ENCODE results near the gene STARD13. TPM values are rescaled to one million over a fixed set of nuclear protein-coding genes. Genes with fewer than 3 reads are reported as not detected.
A peak's percentile ranks its signal among the peaks of the same experiment; 100 is the strongest.

Gene STARD13
- total RNA-seq, 1 donor from 2014 or later = 36.4 TPM

DNA sequence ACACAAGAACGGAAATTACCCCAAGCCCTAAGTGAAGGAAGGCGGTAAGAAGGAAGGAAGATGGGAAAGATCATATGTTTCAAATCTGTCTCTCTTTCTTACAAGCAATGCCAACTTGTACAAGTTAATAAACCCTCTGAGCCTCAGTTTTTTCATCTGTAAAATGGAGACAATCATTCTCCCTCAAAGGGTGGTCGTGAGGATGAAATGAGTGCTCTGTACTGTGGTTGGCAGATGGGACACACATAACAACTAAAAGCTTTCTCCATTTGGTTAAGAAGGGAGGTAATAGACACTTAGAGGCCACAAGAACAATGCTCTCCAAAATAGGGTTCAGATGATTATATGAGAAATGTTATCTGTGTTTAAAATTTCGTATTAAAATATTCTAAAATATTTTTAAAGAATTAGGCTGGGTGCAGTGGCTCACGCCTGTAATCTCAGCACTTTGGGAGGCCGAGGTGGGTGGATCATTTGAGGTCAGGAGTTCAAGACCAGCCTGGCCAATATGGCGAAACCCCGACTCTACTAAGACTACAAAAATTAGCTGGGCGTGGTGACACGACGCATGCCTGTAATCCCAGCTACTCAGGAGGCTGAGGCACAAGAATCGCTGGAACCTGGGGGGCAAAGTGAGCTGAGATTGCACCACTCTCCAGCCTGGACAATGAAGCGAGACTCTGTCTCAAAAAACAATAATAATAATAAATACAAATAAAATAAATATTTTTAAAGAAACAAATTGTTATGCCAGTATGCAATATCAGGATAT lies 89.7 kb downstream of the STARD13 start:
- no peak for ATAC-seq (ENCODE audit: poor library complexity)
- no peak for DNase-seq
- intact Hi-C loops (cut with DNase I) = no loop called here

DNA sequence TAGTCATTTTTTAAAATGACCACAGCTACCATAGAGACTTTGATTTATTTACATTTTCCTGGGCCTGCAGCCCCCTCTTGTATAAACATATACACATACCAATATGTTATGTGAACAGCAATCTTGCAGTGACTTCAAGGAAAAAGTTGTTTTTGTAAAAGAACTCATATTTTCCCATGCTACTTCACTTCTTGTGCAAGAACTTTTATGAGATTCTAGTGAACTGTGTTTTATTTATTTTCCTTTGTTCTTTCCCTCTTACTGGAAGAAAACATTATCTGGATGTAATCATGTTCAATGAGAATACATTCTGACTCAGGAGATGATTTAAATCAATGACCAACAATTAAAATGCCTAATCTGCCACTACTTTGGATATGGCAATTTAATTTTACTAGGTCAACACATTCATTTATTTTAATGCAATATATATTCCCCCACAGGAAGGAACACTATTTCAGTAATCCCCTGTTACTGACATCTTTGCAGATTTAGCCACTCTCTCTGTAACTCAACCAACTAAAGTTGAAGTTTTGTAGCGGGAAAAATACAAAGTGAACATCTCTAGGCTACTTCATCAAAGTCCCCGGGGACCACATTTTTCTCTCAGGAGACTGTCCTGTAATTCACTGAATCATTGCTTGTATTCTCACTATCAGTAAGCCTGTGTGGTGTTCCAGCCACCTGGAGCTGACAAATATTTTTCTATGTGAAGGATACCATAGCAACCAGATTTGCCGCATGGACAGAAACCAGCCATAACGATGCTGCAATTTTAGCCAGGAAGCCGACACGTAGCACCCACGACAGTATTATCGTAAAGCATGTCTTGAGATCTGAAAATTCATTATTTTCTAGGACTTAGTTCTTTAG lies 90.5 kb downstream of the STARD13 start:
- DNase-seq (no peak), ATAC-seq (ENCODE audit: poor library complexity) (peak; percentile 72)
- intact Hi-C loops (cut with DNase I) = no loop called here

DNA sequence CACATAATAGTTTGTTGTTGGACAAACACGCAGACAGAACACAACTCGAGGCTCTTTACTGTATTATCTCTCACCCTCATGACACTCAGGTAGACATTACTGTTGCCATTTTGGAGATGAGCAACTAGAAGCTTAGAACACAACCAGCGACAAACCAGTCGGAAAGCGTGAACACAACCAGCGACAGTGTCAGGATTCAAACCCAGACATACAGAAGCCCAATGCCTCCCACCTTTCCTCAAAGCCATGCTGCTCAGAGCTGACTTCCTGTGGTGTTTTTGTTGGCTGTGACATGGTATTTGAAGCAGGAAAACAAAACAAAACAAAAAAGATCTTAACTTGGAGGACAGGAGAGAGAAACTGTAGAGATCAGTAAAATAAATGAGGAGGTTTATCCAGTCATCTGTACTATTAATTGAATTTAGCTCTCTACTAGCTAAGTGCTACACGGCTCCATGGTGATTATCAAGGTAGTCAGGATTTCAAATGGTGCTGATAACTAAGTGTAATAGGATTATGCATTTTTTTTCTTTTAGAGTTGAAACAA lies 92.1 kb downstream of the STARD13 start:
- DNase-seq (no peak), ATAC-seq (ENCODE audit: poor library complexity) (peak; percentile 27)
- intact Hi-C loops (cut with DNase I) = no loop called here

DNA sequence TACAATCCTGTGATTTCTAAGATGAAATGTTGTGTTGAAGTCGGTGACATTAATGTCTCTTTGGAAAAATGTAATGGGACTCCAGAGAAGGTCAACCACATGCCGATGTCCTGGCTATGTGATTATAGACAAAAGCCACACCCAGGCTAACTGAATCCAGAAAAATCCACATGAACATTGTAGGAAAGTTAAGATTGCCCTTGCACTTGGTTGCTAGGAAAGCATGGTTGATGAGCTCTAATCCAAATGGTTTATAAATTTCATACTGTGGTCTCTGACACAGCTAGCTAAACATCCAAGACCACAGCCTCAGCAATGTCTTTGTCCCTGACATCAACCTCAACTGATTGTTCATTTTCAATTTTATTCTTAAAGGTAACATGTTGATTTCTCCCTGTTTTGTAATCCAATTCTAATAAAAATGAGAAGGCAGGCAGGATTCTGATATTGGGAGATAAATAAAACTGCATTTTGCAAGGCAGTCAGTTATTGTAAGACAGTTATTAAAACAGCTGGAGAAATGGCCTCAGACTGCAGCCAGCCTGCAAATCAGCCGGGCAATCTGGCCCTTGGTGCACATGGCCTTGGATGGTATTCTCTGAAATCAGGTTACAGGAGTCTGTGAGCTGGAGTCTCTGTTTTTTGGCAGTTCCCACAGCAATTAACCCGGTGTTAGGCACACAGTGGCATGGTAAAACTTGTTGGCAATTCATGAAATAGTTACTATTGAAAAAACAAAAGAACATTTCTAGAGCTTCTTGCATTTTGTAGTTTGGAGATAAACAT lies 93.9 kb downstream of the STARD13 start:
- ATAC-seq (ENCODE audit: poor library complexity) = no peak

DNA sequence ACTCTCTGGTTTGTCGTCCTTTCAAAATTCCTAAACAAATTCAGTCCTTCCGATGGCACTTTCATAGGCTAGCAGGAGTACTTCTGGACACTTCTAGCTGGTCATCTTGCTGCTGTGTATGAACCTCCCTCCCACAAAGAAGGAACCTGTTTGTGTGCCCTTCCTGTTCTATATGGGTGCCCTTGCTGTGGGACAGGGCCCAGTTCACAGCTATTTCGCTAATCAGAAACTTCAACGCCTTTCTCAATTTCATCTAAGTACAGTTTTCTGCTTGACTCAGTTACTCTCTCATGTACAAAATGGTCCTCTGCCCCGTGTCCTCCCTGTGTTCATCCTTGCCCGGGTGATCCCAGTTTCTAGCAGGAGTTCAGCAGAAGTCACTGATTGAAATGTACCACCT lies 96.1 kb downstream of the STARD13 start:
- intact Hi-C loops (cut with DNase I) = no loop called here
- DNase-seq (no peak), ATAC-seq (ENCODE audit: poor library complexity) (no peak)

More for the DNA sequence above, 93.9 kb downstream of the STARD13 start:
- no peak for DNase-seq
- intact Hi-C loops (cut with DNase I) = no loop called here

DNA sequence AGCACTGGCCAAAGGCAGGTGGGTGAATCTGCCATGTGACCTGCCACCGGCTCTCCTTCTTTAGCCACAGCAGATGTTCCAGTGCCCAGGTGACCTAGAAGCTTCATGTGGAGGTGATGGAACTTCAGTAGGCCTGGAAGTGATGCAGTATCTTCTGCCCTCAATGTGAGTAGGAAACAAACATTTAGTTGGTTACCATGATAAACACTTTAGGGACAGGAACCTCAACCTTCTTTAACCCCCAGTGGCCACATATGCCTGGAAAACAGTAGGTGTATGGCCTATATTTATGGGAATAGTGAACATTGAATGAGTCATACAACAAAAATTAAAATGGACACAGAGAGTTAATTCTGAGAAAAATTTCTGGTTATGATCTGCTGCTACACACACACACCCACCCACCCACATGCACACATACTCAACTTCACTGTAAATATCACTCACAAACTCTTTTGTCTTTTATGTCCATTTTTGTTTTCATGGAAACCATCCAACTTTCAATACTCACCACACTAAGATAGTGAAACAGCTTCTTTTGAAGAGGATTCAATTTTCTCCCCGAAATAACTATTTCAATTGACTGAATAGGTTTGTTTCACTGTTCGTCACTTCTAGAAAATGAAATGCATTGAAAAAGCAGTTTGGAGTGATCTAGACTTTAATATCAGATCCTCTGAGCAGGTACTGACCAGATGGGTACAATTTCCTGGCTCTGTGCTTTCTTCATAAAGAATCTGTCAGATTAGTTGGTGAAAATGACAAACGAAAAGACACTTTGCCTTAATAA lies 97.3 kb downstream of the STARD13 start:
- DNase-seq (no peak), ATAC-seq (ENCODE audit: poor library complexity) (no peak)
- intact Hi-C loops (cut with DNase I) = no loop called here

DNA sequence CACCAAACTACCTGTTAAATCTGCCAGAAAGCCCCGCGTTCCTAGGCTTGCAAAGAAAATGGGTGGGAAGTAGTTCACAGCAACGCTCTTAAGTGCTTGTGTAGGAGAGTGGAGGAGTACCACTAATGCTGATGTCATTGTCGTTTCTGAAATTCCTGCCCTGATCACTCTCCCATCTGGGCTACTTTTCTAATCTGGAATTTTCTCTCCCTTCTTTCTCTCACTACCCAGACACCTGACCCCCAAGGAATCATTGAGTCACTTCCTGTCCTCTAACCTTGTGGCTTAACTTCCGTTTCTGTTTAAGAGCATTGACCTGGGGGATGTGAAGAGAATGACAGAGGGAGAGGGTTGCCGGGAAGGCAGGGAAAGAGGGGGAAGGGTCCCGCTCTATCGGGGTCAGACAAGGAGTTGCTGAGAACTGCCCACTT lies 98.7 kb downstream of the STARD13 start:
- DNase-seq (no peak), ATAC-seq (ENCODE audit: poor library complexity) (no peak)
- intact Hi-C loops (cut with DNase I) = no loop called here

DNA sequence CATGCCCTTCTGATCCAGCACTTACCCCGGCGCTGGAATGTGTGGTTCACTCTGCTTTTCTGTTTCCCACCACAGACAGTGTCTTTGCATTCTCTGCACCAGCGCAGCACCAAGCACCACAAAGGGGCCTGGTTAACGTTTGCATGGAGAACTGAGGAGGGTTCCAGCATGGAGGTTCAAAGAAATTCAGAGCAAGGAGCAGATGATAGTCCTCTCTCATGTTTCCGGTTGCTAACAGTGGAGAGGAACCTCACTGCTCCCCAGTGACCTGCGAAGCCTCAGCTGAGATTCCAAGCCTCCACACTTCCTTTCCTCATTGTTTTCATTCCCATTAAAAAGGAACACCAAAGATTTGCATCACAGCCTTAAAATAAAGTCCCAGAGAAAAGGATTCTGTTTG lies 99.7 kb downstream of the STARD13 start:
- intact Hi-C loops (cut with DNase I) = no loop called here

DNA sequence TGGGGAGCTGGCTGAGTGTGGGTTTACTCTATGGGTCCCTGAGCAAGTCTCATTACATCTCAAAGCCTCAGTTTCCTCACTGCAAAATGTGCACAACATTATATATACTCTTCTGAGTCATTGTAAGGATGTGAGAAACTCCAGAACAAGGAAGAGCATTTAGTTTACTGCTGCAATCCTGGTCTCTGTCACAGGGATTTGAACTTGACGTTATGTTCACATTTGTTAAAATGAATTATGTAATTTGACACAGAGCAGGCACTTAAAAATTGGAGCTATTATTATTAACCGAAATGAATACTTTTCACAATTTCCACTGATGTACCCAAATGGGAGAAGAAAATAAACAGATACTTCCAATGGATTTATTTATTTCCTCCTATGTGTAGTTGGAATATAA lies 101.0 kb downstream of the STARD13 start:
- intact Hi-C loops (cut with DNase I) = no loop called here
- no peak for ATAC-seq (ENCODE audit: poor library complexity)
- DNase-seq = no peak

More for the DNA sequence above, 99.7 kb downstream of the STARD13 start:
- DNase-seq (no peak), ATAC-seq (ENCODE audit: poor library complexity) (no peak)

DNA sequence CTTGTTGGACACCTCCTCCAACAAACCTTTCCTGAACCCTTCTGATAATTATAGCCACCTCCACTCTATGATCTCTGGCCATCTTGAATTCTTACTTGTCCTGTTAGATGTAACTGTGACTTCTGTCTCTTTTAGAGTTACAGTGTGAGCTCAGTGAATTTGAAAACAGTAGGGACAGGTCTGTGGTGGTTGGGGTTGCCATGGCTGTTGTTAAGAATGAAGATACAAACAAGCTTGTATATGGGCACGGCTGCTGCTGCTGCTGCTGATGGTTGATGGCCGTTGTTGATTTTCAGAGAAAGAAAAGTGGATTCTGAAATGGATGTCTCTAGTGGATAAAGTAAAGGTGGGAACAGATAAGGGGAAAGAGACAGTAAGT lies 101.5 kb downstream of the STARD13 start:
- no peak for DNase-seq
- intact Hi-C loops (cut with DNase I) = no loop called here
- no peak for ATAC-seq (ENCODE audit: poor library complexity)

DNA sequence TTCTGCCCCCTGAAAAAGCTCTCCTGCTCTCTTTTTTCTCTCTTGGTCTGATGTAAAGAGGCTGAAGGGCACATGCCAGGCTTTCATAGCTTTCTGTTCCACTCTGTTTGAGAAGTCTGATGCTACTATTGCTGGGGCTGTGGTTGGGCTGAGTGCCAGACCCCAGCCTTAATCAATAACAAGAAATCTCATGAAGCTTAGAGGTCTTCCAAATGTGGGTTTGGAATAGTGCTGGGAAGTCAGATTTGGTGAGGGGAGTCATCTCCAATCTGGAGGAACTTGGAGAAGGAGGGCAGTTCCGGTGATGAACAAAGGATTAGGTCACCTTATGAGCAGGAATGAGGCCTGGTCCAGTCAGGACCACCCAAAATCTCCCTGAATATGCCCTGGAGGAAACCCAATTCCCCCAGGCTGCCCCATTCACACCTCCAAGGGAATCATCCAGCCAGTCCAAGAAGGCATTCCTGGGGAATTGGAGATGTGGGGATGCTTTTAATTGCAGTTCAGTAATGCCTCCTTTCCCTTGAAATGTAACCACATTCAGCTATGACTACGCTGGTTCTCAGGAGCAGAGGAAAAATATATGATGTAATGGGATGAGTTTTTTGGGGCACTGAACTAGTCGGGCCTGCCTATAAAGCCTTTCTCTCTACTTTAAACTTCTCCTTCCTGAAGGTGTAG lies 102.0 kb downstream of the STARD13 start:
- intact Hi-C loops (cut with DNase I) = no loop called here
- ATAC-seq (ENCODE audit: poor library complexity) (no peak), DNase-seq (no peak)

DNA sequence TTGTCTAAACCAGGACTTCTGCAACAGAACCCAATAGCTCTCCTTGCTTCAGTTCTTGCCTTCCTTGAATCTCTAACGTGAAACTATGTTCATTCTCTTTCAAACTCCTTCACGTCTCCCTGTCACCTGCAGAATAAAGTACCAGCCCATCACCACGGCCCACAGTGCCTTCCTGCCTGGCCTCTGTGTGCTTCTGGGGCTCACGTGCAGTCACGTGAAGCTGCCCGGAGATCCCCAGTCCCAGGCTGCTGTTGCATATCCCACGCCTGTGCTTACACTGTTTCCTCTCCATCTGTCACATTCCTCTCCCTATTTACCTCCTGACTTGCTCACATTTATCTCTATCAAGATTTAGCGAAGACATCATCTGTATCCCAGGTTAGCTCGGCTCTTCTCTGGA lies 102.8 kb downstream of the STARD13 start:
- no peak for ATAC-seq (ENCODE audit: poor library complexity)
- no peak for DNase-seq
- intact Hi-C loops (cut with DNase I) = no loop called here

DNA sequence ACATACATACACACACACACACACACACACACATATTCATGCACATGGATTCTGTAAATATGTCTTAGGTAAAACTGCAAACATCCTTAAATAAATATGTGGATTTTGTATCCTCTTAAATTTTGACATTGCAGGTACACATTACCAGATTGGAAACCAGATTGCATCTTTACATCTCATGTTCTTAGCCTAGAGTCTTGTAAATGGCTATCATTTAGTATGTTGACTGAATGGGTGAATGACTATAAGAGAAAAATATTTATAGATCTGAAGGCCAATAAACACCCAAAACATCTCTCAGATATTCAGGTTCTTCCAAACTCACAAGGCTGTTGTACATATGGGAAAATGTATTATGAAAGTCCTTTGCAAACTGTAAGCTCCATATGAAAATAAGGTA lies 104.3 kb downstream of the STARD13 start:
- intact Hi-C loops (cut with DNase I) = no loop called here
- ATAC-seq (ENCODE audit: poor library complexity) (no peak), DNase-seq (no peak)

DNA sequence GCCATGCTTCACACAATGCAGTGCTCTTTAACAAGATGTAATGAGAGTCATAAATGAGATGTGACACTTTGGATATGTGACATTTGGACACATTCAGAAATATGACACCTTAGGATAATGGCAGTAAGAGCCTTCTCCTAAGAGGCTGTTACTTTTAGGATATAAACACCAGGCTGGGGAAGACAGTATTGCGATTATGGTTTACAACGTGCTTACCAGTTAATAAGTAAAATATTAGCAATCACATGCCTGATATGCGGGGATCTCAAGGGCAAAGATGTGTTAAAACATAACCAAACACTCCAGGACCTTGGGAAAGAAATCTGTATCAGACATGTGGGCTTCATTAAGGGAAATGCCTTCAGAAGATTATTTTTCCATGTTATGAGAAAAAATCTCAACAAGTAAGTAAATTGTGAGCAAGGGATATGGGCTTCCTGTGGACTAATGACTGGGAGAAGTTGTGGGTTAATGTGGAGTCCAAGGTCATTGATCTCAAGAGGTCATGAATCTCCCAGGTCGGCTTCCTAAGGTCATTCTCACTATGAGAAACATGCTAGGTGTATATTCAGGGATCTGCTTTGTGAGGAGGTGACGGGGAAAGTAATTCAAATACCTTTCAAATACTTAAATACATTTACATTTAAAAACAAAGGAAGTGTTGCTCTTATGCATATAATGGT lies 105.3 kb downstream of the STARD13 start:
- DNase-seq = no peak
- ATAC-seq (ENCODE audit: poor library complexity) = no peak
- intact Hi-C loops (cut with DNase I) = no loop called here

DNA sequence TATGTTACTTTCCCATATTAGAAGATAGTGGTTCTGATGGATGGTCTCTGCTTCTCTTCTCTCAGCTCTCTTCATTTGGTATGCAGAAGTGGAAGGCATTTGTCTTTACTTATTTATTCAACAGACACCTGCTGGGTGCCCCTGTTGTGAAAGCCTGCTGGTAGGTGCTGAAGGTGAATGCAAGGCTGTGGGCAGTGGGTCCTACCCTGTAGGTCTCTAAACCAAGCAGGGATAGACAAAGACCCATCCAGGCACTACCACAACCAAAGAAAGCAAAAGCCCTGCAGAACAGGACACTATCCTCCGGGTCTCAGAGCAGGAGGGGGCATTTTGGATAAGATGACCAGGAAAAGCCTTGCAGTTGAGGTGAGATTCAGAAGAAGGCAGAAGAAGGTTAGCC lies 106.1 kb downstream of the STARD13 start:
- intact Hi-C loops (cut with DNase I) = no loop called here
- DNase-seq (no peak), ATAC-seq (ENCODE audit: poor library complexity) (no peak)

DNA sequence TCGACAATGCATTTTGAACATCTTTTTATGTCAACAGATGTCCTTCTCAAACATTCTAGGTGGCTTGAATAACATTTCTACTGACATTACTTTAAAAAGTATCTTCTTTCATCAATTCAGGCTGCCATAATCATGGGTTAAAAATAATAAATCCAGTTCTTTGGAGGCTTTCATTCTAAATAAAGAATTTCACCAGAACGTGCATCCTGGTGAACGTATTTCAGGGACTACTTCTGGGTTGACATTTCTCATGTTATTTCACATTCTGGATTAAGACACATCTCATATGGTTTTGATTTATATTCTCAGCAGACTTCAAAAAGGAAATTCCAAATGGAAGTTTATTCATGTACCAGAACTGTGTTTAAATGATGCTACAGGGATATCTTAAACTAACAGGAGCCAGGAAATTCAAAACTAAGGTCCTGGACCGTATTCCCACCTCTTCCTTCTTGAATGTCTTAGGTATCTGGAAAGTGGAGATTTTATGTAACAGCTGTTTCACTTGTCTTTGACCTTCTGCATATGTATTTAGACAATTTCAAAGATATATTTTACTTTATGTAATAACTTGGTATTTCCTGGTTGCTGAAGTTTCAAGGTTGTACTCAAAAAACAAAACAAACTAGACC lies 107.2 kb downstream of the STARD13 start:
- ATAC-seq (ENCODE audit: poor library complexity) (no peak), DNase-seq (no peak)
- intact Hi-C loops (cut with DNase I) = no loop called here

Measured in Right ventricle myocardium superior (tissue), 1 donor.